ENCODE measurements around the gene HOXA9. TPM values are rescaled to one million over a fixed set of nuclear protein-coding genes. Genes with fewer than 3 reads are reported as not detected.

The HOXA9 gene
- total RNA-seq, 1 donor from 2014 or later, result not detected

DNA sequence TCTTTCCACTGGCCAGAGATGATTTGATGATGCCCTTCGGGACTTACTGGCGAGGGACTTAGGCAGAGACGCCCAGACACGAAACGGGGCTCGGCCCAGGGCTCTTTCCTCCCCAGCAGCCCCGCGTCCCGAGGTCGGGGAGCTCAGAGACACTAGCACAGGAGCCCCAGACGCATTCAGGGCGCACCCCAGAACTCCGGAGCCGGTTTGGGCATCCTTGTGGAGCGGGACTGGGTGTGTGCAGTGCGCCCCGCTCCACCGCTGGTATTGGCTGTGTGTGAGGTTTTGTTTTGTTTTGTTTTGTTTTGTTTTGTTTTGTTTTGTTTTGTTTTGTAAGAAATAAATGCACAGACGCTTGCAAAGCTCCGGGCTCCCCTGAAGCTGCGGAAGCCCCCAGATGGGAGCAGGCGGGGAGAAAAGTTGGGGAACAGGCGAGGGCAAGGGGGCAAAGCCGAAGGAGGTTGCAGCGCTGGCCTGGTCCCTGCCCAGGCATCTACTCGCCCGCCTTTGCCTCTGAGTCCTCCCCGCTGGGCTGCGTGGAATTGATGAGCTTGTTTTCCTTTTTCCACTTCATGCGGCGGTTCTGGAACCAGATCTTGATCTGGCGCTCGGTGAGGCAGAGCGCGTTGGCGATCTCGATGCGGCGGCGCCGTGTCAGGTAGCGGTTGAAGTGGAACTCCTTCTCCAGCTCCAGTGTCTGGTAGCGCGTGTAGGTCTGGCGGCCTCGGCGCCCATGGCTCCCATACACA lies 20.0 kb downstream of the HOXA9 start:
- peak in 1 of 2 donors; percentile 63 for DNase-seq (ENCODE audit: low spot score in 2 of 2)
- no peaks in the 10 kb centered on the region for H3K9me3 ChIP-seq
- intact Hi-C loops (cut with DNase I), result no loop called here
- H3K27me3 ChIP-seq, result no peaks in the 10 kb centered on the region
- H3K36me3 ChIP-seq, result peaks cover 0 to 17% of the 10 kb centered on the region in 2 donors
- TF ChIP-seq, protein P1, sequence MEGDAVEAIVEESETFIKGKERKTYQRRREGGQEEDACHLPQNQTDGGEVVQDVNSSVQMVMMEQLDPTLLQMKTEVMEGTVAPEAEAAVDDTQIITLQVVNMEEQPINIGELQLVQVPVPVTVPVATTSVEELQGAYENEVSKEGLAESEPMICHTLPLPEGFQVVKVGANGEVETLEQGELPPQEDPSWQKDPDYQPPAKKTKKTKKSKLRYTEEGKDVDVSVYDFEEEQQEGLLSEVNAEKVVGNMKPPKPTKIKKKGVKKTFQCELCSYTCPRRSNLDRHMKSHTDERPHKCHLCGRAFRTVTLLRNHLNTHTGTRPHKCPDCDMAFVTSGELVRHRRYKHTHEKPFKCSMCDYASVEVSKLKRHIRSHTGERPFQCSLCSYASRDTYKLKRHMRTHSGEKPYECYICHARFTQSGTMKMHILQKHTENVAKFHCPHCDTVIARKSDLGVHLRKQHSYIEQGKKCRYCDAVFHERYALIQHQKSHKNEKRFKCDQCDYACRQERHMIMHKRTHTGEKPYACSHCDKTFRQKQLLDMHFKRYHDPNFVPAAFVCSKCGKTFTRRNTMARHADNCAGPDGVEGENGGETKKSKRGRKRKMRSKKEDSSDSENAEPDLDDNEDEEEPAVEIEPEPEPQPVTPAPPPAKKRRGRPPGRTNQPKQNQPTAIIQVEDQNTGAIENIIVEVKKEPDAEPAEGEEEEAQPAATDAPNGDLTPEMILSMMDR (IDR thresholded peaks at IDR 0.05), result no peak
- H3K27ac ChIP-seq, result peak overlapping the region; percentile 36 to 40
- peaks cover 0 to 20% of the 10 kb centered on the region in 2 donors for H3K4me1 ChIP-seq
- peak overlapping the region in 1 of 2 donors; percentile 75 for H3K4me3 ChIP-seq

DNA sequence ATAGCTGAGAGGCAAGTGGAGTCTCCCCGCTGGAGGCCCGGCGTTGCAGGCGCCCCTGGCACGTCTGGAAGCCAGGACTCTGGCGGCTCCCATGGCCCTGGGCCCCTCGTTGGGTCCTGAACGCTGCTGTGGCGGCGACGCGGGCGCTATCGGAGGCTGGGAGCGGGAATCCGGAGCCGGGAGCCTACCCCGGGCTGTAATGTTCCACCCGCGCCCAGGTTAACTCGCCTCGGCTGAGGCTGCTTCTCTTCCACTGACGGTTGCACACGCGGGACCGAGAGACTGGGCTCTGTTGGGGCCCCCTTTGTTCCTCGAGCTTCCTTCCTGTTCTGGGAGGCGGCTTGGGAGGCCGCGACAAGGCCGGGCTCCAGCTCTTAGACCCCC lies 20.6 kb downstream of the HOXA9 start:
- TF ChIP-seq, protein P1 (IDR thresholded peaks at IDR 0.05), result no peak
- H3K4me3 ChIP-seq, result peak overlapping the region in 1 of 2 donors; percentile 75
- H3K27me3 ChIP-seq, result no peaks in the 10 kb centered on the region
- peak in 1 of 2 donors; percentile 58 for DNase-seq (ENCODE audit: low spot score in 2 of 2)
- intact Hi-C loops (cut with DNase I), result loop anchor here (5.0 kb wide), 1 partner anchor 1287 kb away; no protein-coding TSS in a partner anchor
- peaks cover 0 to 17% of the 10 kb centered on the region in 2 donors for H3K36me3 ChIP-seq
- H3K27ac ChIP-seq, result peak overlapping the region; percentile 36 to 40
- H3K9me3 ChIP-seq, result no peaks in the 10 kb centered on the region
- H3K4me1 ChIP-seq, result peaks cover 0 to 14% of the 10 kb centered on the region in 2 donors

DNA sequence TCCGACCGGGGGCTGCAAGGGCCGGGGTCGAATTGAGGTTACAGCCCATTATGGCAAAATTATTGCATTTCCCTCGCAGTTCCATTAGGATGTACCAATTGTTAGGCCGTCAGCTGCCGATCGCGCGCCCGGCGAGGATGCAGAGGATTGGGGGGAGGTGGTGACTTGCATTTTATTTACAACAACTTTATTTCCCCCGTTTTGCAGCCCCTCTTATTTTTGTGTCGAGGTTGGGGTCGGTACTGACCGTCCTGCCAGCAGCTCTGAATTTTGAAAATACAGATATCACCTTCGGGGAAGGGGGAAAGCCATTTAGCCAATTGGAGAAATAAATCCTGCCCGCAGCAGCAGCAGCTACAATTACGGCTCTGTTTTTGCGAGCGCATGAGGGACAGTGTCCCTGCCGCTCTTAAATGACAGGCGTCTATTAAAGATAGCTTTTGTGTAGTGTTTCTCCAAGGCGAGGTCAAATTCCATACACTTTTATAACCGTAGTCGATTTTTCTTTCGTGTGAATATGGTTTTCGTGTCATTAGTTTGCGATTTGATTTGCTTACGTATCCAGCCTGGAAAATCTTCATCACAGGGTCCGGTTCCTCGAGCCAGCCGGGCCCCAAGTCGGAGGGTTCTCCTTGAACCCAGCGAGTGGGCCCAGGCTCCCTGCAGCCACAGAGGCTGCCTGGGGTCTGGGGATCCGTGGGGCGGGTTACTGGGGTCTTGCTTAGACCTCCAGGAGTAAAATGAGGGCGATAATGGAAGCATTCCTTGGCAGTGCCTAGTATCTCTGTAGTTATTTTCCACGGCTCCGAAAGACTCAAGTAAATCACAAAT lies 21.2 kb downstream of the HOXA9 start:
- H3K27me3 ChIP-seq, result no peaks in the 10 kb centered on the region
- no peak for DNase-seq (ENCODE audit: low spot score in 2 of 2)
- H3K4me3 ChIP-seq, result peak overlapping the region; percentile 24 to 75
- TF ChIP-seq, protein P1 (IDR thresholded peaks at IDR 0.05), result no peak
- H3K36me3 ChIP-seq, result peaks cover 0 to 17% of the 10 kb centered on the region in 2 donors
- intact Hi-C loops (cut with DNase I), result loop anchor here (2.0 to 5.0 kb wide), 5 partner anchors 47 to 1287 kb away; partner anchors contain the start of genes CBX3 and HNRNPA2B1
- peak overlapping the region; percentile 36 to 54 for H3K27ac ChIP-seq
- H3K4me1 ChIP-seq, result peaks cover 0 to 8% of the 10 kb centered on the region in 2 donors
- no peaks in the 10 kb centered on the region for H3K9me3 ChIP-seq

DNA sequence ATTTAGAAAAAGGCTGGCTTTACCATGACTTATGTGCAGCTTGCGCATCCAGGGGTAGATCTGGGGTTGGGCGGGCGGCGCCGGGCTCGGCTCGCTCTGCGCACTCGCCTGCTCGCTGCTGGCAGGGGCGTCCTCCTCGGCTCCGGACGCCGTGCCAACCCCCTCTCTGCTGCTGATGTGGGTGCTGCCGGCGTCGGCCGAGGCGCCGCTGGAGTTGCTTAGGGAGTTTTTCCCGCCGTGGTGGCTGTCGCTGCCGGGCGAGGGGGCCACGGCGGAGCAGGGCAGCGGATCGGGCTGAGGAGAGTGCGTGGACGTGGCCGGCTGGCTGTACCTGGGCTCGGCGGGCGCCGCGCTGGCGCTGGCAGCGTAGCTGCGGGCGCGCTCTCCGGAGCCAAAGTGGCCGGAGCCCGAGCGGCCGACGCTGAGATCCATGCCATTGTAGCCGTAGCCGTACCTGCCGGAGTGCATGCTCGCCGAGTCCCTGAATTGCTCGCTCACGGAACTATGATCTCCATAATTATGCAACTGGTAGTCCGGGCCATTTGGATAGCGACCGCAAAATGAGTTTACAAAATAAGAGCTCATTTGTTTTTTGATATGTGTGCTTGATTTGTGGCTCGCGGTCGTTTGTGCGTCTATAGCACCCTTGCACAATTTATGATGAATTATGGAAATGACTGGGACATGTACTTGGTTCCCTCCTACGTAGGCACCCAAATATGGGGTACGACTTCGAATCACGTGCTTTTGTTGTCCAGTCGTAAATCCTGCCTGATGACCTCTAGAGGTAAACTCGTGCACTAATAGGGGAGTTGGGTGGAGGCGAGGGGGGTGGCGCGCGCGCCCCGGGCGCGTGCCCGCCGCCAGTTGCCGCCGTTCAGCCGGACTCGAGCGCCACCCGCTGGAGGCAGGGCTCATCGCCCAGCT lies 22.1 kb downstream of the HOXA9 start, which contains the start of gene HOXA5:
Gene HOXA5 (minus strand): TSS at position 659 of the 927 bp plus-strand sequence. CDS start 74 bp downstream, at position 585.
- Histone ChIP-seq H3K36me3 (peaks cover 0 to 17% of the 10 kb centered on the region in 2 donors), H3K4me3 (peak within 1 kb of the TSS; percentile 75 to 91), H3K4me1 (peaks cover 0 to 5% of the 10 kb centered on the region in 2 donors), H3K27me3 (no peaks in the 10 kb centered on the region), H3K27ac (peak within 1 kb of the TSS; percentile 92 to 98), H3K9me3 (no peaks in the 10 kb centered on the region)
- intact Hi-C loops (cut with DNase I), result loop anchor here (2.0 to 5.0 kb wide), 5 partner anchors 46 to 1286 kb away; partner anchors contain the start of genes CBX3 and HNRNPA2B1
- TF ChIP-seq, protein P1 (IDR thresholded peaks at IDR 0.05), result peak; percentile 88 to 97 (median 94)
- DNase-seq (ENCODE audit: low spot score in 2 of 2), result peak; percentile 42 to 94
